Left ventricle myocardium inferior (tissue), 1 donor: ENCODE results near the gene SLC15A4. TPM values are rescaled to one million over a fixed set of nuclear protein-coding genes. Genes with fewer than 3 reads are reported as not detected.
A peak's percentile ranks its signal among the peaks of the same experiment; 100 is the strongest.

ENCODE experiments used
- DNase-seq: peaks from one replicate; pipeline ENCODE4 v3.0.0-alpha.2; 2020
- H3K27ac ChIP-seq: fragments of 200-600 bp; replicated peaks from 2 replicates; pipeline ENCODE4 v1.8.0; 2021
- H3K27me3 ChIP-seq: fragments of 200-600 bp; 2 replicates; pipeline ENCODE4 v1.8.0; 2021; ENCODE audit warnings: low read depth
- H3K36me3 ChIP-seq: fragments of 200-600 bp; 2 replicates; pipeline ENCODE4 v1.8.0; 2021
- H3K4me1 ChIP-seq: fragments of 200-600 bp; 2 replicates; pipeline ENCODE4 v1.8.0; 2021
- H3K4me3 ChIP-seq: fragments of 200-600 bp; 2 replicates; pipeline ENCODE4 v1.8.0; 2021; ENCODE audit warnings: mild to moderate bottlenecking, moderate library complexity
- H3K9me3 ChIP-seq: fragments of 200-600 bp; replicated peaks from 2 replicates; pipeline ENCODE4 v1.8.0; 2021
- intact Hi-C: fragments of 100-400 bp; cut with micrococcal nuclease; formaldehyde crosslinking; loops from one replicate; pipeline ENCODE4 v1.11.0; 2022
- total RNA-seq: library from RNA; stranded (reverse); fragmentation: NEBNext Ultra II Directional; extraction: Animal tissue kit (Norgen Biotek cat#: 25700); gene quantifications from one replicate; pipeline ENCODE4 v1.2.1, GENCODE V29; 2021
- TF ChIP-seq, protein P1 (sequence below): fragments of 200-600 bp; IDR thresholded peaks from 2 replicates; pipeline ENCODE4 v1.8.0; 2021; ENCODE audit warnings: antibody characterized with exemption, mild to moderate bottlenecking, borderline replicate concordance
- donor health status: DM: no; HTN: yes; CAD: no; lungs with severe emphysema.

The SLC15A4 gene
- total RNA-seq, 1 donor from 2014 or later: 15.4 TPM

DNA sequence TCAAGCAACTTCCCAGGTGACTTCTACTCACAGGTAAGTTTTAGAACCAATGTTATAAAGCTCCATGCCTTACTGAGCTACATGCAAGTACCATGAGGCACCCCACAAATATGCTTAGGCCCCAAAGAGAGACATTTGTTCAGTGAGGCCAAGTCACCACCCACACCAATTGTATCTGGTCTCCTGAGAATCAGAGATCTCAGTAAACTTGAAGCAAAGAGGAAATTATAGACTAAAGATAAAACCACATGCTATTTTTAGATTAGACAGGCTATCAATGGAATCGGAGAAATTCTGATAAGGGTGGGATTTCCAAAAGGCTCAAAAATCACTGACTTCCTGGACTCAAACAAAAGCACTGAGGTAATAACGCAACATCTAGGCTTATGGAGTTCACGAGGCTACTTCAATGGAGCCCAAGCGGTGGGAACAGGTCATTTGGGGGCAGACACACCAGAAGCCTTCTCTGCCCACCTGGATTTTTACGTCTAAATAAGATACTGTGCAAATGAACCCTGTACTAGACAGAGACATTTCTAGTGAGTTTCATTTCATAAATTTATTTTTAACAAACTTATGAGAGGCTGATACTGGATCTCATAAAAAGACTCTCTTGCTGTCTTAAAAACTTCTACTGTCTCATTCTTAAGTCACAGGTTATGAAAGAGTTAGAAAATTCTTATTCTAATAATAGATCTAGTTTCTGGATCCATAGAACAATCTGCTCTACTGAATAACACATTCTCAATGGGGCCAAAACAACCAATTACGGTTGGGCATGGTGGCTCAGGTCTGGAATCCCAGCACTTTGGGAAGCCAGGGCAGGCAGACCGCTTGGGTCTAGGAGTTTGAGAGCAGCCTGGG, 7.7 kb downstream of the SLC15A4 start:
- Histone ChIP-seq H3K27me3 (no peaks in the 10 kb centered on the region), H3K4me3 (no peak overlapping the region), H3K4me1 (peaks cover 94% of the 10 kb centered on the region), H3K36me3 (peaks cover 13% of the 10 kb centered on the region), H3K27ac (peak overlapping the region; percentile 88), H3K9me3 (no peaks in the 10 kb centered on the region)
- intact Hi-C loops: no loop called here
- TF ChIP-seq, protein P1, sequence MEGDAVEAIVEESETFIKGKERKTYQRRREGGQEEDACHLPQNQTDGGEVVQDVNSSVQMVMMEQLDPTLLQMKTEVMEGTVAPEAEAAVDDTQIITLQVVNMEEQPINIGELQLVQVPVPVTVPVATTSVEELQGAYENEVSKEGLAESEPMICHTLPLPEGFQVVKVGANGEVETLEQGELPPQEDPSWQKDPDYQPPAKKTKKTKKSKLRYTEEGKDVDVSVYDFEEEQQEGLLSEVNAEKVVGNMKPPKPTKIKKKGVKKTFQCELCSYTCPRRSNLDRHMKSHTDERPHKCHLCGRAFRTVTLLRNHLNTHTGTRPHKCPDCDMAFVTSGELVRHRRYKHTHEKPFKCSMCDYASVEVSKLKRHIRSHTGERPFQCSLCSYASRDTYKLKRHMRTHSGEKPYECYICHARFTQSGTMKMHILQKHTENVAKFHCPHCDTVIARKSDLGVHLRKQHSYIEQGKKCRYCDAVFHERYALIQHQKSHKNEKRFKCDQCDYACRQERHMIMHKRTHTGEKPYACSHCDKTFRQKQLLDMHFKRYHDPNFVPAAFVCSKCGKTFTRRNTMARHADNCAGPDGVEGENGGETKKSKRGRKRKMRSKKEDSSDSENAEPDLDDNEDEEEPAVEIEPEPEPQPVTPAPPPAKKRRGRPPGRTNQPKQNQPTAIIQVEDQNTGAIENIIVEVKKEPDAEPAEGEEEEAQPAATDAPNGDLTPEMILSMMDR: no peak
- DNase-seq: no peak

DNA sequence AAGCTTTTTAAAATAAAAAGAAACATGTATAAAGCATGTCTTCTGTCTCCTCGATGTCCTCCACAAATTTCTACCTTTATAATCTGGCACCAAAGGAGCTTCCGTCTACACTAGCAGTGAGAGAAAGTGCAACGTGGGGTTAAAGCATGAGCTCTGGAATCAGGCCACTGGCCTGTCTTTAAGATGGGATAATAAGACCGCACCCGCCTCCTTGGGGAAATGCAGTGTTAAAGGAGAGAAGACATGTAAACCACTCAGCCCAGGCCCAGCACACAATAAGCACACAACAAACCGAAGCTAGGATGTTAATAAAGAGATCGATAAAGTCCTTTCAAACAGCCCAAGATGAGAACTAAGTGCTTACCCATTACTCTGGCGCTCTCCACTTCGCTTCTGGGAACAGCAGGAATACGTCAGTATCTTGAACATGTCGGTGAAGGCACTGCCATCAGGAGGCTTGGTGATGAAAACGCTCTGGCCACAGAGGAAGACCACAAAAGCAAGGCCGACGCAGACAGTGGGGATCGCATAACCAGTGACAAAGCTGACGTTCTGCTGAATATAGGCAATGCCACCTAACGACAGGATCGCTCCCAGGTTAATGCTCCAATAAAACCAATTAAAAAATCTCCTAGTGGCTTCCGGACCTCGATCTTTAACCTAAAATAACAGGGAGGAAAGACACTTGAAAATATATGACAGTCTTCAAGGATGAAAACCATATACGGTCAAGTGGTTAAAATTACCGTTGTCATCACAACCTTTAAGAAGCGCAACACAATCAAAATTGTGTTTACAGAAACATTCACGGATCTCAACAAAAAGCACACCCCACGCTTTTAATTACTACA, 9.1 kb downstream of the SLC15A4 start:
- TF ChIP-seq, protein P1: no peak
- Histone ChIP-seq H3K9me3 (no peaks in the 10 kb centered on the region), H3K27me3 (no peaks in the 10 kb centered on the region), H3K27ac (peak overlapping the region; percentile 37), H3K4me1 (peaks cover 94% of the 10 kb centered on the region), H3K36me3 (peaks cover 13% of the 10 kb centered on the region), H3K4me3 (no peak overlapping the region)
- no peak for DNase-seq
- intact Hi-C loops: no loop called here

DNA sequence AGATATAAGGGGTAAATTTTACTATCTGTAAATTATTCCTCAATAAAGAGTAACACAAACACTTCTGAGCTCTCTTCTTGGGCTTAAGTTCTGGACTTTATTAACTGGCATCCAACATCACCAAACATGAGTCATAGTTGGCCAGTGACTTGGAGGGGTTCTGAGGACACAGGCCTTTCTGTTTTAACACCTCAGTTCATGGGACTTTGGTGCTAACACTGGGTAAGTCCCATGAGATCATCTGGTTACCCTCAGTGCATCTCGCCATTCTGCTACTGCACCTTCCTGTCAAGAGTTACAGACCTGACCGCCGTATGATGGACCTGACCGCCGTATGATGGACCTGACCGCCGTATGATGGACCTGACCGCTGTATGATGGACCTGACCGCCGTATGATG, 9.9 kb downstream of the SLC15A4 start:
- TF ChIP-seq, protein P1: no peak
- Histone ChIP-seq H3K27me3 (no peaks in the 10 kb centered on the region), H3K27ac (peak overlapping the region; percentile 37), H3K9me3 (no peaks in the 10 kb centered on the region), H3K36me3 (peaks cover 15% of the 10 kb centered on the region), H3K4me1 (peaks cover 92% of the 10 kb centered on the region), H3K4me3 (no peak overlapping the region)
- DNase-seq: no peak
- intact Hi-C loops: no loop called here

DNA sequence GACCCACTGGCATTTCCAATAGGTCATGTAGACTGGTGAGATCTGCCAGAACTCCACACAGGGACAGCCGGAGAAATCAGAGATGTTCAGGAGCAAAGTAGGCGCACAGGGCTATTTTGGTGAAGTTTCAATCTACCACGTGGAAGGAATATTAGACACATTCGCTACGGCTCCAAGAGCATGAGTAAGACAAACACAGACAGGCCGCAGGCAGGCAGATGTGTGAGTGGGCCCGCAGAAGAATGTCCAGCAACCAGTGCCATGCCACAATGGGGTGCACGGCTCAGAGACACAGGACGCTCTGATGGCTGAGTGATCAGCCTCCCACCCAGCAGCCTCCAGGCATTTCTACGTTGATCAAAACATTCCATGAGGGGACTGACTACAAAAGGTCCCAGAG, 10.4 kb downstream of the SLC15A4 start:
- TF ChIP-seq, protein P1: no peak
- intact Hi-C loops: no loop called here
- Histone ChIP-seq H3K4me3 (no peak overlapping the region), H3K27me3 (no peaks in the 10 kb centered on the region), H3K9me3 (no peaks in the 10 kb centered on the region), H3K36me3 (peaks cover 20% of the 10 kb centered on the region), H3K4me1 (peaks cover 87% of the 10 kb centered on the region), H3K27ac (peak overlapping the region; percentile 37)
- no peak for DNase-seq

DNA sequence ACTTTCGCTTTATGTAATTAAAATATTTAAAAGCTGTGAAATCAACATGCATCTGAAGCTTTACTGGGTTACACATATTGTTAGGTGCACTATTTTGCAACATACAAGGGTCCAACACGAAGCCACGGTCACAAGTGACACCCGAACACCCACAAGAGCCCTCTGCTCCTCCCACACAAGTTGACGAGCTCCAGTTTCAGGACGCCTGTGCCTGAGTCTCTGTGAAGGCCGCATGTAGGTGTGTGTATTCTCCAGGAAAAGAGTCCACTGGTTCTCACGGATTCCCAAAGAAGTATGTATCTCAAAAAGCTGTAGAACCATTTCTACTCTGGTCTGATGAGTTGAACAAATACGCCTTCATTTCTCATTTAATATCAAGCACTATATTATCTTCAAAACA, 12.0 kb downstream of the SLC15A4 start:
- H3K27ac ChIP-seq: peak overlapping the region; percentile 90
- intact Hi-C loops: no loop called here
- no peaks in the 10 kb centered on the region for H3K9me3 ChIP-seq
- H3K27me3 ChIP-seq: no peaks in the 10 kb centered on the region
- H3K4me1 ChIP-seq: peaks cover 71% of the 10 kb centered on the region
- TF ChIP-seq, protein P1: no peak
- no peak for DNase-seq
- H3K36me3 ChIP-seq: peaks cover 36% of the 10 kb centered on the region
- no peak overlapping the region for H3K4me3 ChIP-seq
